Posterior cingulate gyrus (tissue), 11 donors: Measurements from ENCODE around the gene UROC1.

Source experiments
- DNase-seq, 10 donors: peaks; one replicate each; pipeline versions ENCODE4 v3.0.0 to v3.0.0-alpha.2; 2020 to 2021; ENCODE audit warnings: mixed read lengths in 3 of 10
- intact Hi-C: fragments of 100-400 bp; cut with DNase I; formaldehyde crosslinking; loops from one replicate; pipeline ENCODE4 v1.15.1; 2023

UROC1 gene

DNA sequence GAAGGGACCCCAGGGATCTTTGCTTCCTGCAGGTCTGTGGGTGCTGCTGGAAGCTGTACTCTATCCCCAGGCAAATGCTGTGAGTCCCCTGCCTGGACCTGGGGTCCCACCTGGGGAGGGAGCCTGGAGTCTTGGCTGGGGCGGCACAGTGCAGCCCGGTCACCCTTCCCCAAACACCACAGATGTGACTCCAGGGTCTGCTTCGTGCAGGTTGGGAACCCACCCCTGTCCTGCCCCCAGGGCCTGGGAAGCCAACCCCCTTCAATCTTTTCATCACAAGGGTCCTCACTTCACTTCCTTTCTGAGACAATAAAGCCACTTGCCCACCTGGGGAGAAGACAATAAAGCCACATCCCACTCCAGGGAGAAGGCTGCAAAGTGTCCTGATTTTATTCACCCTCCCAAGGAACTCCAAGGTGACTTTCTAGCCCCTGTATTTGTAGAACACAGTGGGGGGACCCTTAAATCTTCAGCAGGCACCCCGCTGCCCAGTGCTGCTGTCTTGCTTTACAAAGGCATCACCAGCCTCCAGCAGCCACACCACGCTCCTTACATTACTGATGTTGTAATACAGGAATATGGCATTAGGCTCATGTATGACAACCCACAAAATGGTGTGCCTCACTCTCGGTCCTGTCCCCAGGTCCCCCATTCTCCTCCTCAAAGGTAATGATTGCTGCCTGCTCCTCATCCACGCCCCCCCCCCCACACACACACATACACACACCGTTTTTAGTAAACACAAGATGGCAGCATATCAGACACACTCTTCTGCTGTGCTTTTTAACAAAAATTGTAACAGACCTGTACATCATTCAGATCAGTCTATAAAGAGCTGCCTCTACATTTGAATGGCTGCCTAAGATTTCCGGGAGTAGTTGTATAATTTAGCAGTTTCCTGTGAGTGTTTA is 31.2 kb upstream of the UROC1 start:
- peak in 4 of 10 donors; percentile 2 to 62 (median 26) for DNase-seq
- intact Hi-C loops, result no loop called here

GRCh38 chr3:126547721-126548120 is 30.1 kb upstream of the UROC1 start:
- DNase-seq, result no peak
- intact Hi-C loops, result no loop called here

- peak in 5 of 10 donors; percentile 3 to 45 (median 7) for DNase-seq
- intact Hi-C loops, result no loop called here
Observed at GRCh38 chr3:126546549-126547239, 29.1 kb upstream of the UROC1 start.

- intact Hi-C loops, result no loop called here
Observed at GRCh38 chr3:126546013-126546412, 28.4 kb upstream of the UROC1 start.

GRCh38 chr3:126545544-126545943 is 28.0 kb upstream of the UROC1 start:
- peak in 4 of 10 donors; percentile 2 to 44 (median 24) for DNase-seq
- intact Hi-C loops, result no loop called here

More at GRCh38 chr3:126546013-126546412, 28.4 kb upstream of the UROC1 start:
- peak in 3 of 10 donors; percentile 3 to 14 (median 8) for DNase-seq

DNA sequence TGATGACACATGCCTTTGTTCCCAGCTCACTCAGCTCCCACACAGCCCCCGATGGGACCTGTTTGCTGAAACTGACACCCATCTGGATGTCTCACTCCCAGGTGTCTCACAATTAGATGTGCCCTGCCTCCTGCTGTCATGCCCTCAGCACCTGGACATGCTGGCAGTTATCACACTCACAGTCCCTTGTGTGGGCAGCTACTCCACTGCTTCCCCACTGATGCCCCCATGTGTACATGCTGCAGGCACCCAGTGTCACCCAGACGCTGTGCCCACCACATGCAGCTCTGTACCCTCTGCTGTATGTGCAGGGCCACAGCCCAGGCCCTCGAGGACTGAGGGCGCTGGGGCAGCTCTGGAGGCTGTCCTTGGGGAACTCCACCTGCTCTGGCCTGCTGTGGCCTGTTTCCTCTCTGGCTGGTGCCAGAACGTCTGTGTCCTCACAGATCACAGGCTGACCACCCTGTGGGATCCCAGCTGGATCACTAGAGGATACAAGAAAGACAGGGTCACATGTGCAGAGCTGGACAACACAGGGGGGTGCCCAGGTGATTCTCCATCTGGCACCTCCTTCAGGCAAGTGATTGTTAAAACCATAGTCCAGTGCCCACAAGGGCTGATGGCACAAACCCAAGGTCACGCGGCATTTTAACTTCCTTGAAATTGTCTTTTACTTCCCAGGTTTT is 27.2 kb upstream of the UROC1 start:
- intact Hi-C loops, result no loop called here
- DNase-seq, result peak in 8 of 10 donors; percentile 2 to 57 (median 10)

GRCh38 chr3:126543457-126544061 is 26.0 kb upstream of the UROC1 start:
- DNase-seq, result peak in 3 of 10 donors; percentile 3 to 72 (median 67)
- intact Hi-C loops, result no loop called here

DNA sequence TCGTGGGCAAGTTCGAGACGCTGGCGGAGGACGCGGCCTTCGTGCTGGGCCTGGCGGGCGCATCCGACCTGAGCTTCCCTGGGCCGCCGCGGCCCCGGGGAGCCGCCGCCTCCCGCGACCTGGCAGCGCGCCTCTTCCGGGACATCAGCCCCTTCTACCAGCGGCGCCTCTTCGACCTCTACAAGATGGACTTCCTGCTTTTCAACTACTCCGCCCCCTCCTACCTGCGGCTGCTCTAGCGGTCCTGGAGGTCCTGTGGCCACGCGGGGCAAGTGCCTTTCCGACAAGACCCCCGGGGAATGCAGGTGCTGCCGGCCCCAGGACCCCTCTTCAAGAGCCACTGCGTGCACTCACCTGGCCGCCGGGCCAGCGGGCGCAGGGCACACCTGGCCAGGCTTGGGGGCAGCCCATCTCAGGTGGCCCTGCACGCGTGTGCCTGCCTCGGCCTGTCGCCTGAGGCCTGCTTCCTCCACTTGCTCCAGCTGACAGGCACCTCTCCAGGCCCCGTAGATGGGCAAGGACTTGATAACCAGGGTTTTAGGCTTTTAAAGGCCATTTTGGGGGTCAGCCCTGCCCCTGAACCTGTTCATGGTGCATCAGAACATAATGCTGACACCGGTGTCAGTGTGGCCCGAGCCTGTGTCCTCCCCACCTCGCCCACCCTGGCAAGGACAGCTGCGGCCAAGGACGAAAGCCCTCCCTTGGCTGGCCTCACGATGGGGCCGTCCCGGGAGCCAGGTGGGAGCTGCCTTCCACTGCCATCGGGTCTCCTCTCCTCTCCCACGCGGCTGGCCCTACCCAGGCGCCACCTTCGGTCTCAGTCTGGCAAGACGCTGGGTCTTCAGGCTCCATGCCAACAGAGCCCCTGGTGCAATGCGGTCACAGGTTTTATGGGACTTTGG is 25.0 kb upstream of the UROC1 start:
- intact Hi-C loops, result no loop called here
- peak in 7 of 10 donors; percentile 0 to 58 (median 8) for DNase-seq

GRCh38 chr3:126541628-126542339 is 24.2 kb upstream of the UROC1 start:
- intact Hi-C loops, result no loop called here
- peak in 7 of 10 donors; percentile 3 to 84 (median 6) for DNase-seq

- peak in 7 of 10 donors; percentile 2 to 30 (median 5) for DNase-seq
- intact Hi-C loops, result no loop called here
Observed at GRCh38 chr3:126540951-126541627, 23.5 kb upstream of the UROC1 start.

GRCh38 chr3:126540342-126540849 is 22.8 kb upstream of the UROC1 start:
- peak in 6 of 10 donors; percentile 1 to 25 (median 8) for DNase-seq
- intact Hi-C loops, result no loop called here

- peak in 5 of 10 donors; percentile 3 to 27 (median 5) for DNase-seq
Observed at GRCh38 chr3:126539558-126540250, 22.1 kb upstream of the UROC1 start.

DNA sequence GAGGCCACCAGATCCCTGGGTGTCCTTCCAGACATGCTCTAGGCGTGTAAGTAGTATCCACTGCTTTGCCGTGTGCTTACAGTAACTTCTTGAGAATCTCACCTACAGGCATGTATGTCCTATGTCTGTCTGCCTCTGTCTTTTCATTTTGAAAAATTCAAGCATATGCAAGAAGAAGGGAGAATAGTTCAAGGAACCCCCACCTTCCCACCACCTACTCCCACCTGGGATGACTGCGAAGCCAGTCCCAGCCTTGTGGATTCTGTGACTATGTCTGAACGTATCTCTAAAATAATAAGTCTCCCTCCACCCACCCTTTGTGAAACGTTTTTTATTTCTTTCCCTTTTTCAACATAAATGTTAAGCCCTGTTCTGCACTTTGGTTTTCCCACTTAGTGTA is 21.4 kb upstream of the UROC1 start:
- intact Hi-C loops, result no loop called here
- DNase-seq, result peak in 2 of 10 donors; percentile 2 to 14

More at GRCh38 chr3:126539558-126540250, 22.1 kb upstream of the UROC1 start:
- intact Hi-C loops, result no loop called here

DNA sequence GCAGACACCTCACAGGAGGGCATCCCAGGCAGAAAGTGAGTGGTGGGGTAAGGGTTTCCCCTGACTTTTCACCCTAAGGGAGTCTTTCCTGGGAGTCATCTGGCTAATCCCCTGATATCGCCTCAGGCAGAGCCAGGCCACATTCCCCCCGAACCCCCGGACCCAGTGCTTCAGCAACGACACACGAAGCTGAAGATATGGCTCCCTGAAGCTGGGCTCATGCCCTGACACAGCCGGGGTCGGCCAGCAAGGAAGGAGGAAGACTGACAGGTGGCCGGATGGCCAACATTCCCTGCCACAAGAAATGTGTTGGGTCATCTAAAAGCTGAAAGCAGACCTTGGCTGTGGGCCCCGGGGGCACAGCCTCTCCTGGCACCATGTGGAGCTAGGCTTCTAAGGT is 20.7 kb upstream of the UROC1 start:
- intact Hi-C loops, result no loop called here
- peak in 6 of 10 donors; percentile 3 to 77 (median 6) for DNase-seq

DNA sequence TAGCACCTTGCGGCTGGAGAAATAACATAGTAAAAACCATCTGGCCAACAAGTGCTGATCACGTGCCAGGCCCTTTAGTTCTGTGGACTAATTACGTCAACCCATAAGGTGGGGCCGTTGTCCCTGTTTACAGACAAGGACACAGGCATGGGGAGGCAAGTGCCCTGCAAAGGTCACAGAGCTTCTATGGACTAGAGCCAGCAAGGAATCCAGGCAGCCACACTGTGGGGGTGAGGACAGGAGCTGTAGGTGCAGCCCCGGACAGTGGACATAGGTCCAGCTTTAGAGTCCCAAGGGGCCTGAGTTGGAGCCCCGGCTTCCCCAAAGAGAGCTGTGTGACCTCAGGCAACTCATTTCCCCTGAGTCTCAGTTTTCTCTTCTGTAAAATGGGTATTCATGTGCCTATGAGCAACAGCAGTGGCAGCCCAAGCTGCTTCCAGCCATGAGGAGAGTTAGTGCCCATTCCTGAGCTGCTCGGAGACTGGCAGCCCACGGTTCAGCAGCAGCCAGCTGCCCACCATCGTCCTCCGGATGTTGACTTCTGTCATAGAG is 20.2 kb upstream of the UROC1 start:
- intact Hi-C loops, result no loop called here
- DNase-seq, result peak in 6 of 10 donors; percentile 1 to 69 (median 8)

GRCh38 chr3:126537116-126537729 is 19.6 kb upstream of the UROC1 start:
- intact Hi-C loops, result no loop called here
- peak in 5 of 10 donors; percentile 4 to 57 (median 10) for DNase-seq
